GM23338 (cell line): Measurements from ENCODE around the gene FSIP2. TPM values are rescaled to one million over a fixed set of nuclear protein-coding genes. Genes with fewer than 3 reads are reported as not detected.

Source experiments
- ATAC-seq: fragments of 200-7000 bp; cut with Tn5 transposase; 3 replicates; pipeline ENCODE4 v1.9.1; 2020
- DNase-seq: peaks from one replicate; pipeline ENCODE4 v3.0.0-alpha.2; 2015; ENCODE audit warnings: low spot score
- H2AFZ ChIP-seq: fragments of 200-600 bp; sonication (generic); 2 replicates; pipeline ENCODE4 v1.8.0; 2016; ENCODE audit warnings: antibody characterized with exemption, mild to moderate bottlenecking, moderate library complexity
- H3F3A ChIP-seq: fragments of 200-600 bp; sonication (generic); replicated peaks from 2 replicates; pipeline ENCODE4 v1.8.0; 2017; ENCODE audit warnings: antibody characterized with exemption, mixed run types, low read depth
- H3K27ac ChIP-seq: fragments of 200-600 bp; sonication (generic); 2 replicates; pipeline ENCODE4 v1.6.1; 2016; ENCODE audit warnings: low read depth
- H3K27me3 ChIP-seq: fragments of 200-600 bp; sonication (generic); 2 replicates; pipeline ENCODE4 v1.8.0; 2016; ENCODE audit warnings: mild to moderate bottlenecking, mixed run types, moderate library complexity; ENCODE audit not compliant: insufficient read depth
- H3K36me3 ChIP-seq: fragments of 200-600 bp; sonication (generic); 2 replicates; pipeline ENCODE4 v1.8.0; 2016; ENCODE audit warnings: mild to moderate bottlenecking; ENCODE audit not compliant: insufficient read depth
- H3K4me1 ChIP-seq: fragments of 200-600 bp; sonication (generic); 2 replicates; pipeline ENCODE4 v1.8.0; 2016; ENCODE audit warnings: mild to moderate bottlenecking, moderate library complexity; ENCODE audit not compliant: insufficient read depth
- H3K4me2 ChIP-seq: fragments of 200-600 bp; sonication (generic); 2 replicates; pipeline ENCODE4 v1.7.1; 2017; ENCODE audit warnings: mixed run types
- H3K4me3 ChIP-seq: fragments of 200-600 bp; sonication (generic); 2 replicates; pipeline ENCODE4 v1.6.1; 2016; ENCODE audit warnings: mixed run types
- H3K79me2 ChIP-seq: fragments of 200-600 bp; sonication (generic); replicated peaks from 2 replicates; pipeline ENCODE4 v1.8.0; 2017; ENCODE audit warnings: mild to moderate bottlenecking; ENCODE audit not compliant: insufficient read depth
- H3K9me2 ChIP-seq: fragments of 200-600 bp; sonication (generic); 2 replicates; pipeline ENCODE4 v1.8.0; 2017; ENCODE audit not compliant: insufficient read depth
- H4K20me1 ChIP-seq: fragments of 200-600 bp; sonication (generic); replicated peaks from 2 replicates; pipeline ENCODE4 v1.8.0; 2017; ENCODE audit warnings: mild to moderate bottlenecking; ENCODE audit not compliant: insufficient read depth
- H3K27ac Mint-ChIP-seq: 2 replicates; pipeline ENCODE4 v1.8.0; 2020; ENCODE audit warnings: inconsistent platforms, mild to moderate bottlenecking, moderate library complexity, mixed read lengths
- H3K27me3 Mint-ChIP-seq: 3 replicates; pipeline ENCODE4 v1.8.0; 2022; ENCODE audit warnings: low read depth, mild to moderate bottlenecking, moderate library complexity, mixed read lengths, inconsistent platforms; ENCODE audit not compliant: insufficient read depth, poor library complexity
- H3K36me3 Mint-ChIP-seq: 3 replicates; pipeline ENCODE4 v1.8.0; 2021; ENCODE audit warnings: low read depth, mild to moderate bottlenecking, inconsistent platforms, moderate library complexity, mixed read lengths
- H3K4me1 Mint-ChIP-seq: 3 replicates; pipeline ENCODE4 v1.8.0; 2020; ENCODE audit warnings: mild to moderate bottlenecking, inconsistent platforms, mixed read lengths
- H3K4me3 Mint-ChIP-seq: 3 replicates; pipeline ENCODE4 v1.8.0; 2021; ENCODE audit warnings: moderate library complexity, mild to moderate bottlenecking, inconsistent platforms, mixed read lengths
- H3K9me3 Mint-ChIP-seq: 3 replicates; pipeline ENCODE4 v1.8.0; 2020; ENCODE audit warnings: moderate library complexity, mild to moderate bottlenecking, inconsistent platforms, mixed read lengths
- CREB1 ChIP-seq: fragments of 250-450 bp; sonication (Bioruptor Pico); IDR thresholded peaks from 2 replicates; pipeline ENCODE4 v1.5.0; 2020; ENCODE audit warnings: low read depth, mild to moderate bottlenecking, moderate library complexity
- ETS1 ChIP-seq: IDR thresholded peaks from 2 replicates; pipeline ENCODE4 v1.6.1; 2016; ENCODE audit warnings: antibody characterized with exemption
- EZH2 ChIP-seq: fragments of 200-600 bp; sonication (generic); IDR thresholded peaks from one replicate; pipeline ENCODE4 v1.8.0; 2017; ENCODE audit warnings: antibody characterized with exemption, mild to moderate bottlenecking, low read depth; ENCODE audit not compliant: unreplicated experiment
- EZH2phosphoT487 ChIP-seq: fragments of 200-600 bp; sonication (generic); IDR thresholded peaks from one replicate; pipeline ENCODE4 v1.8.1; 2018; ENCODE audit warnings: antibody characterized with exemption; ENCODE audit not compliant: unreplicated experiment
- JUNB ChIP-seq: IDR thresholded peaks from one replicate; pipeline ENCODE4 v1.6.1; 2016; ENCODE audit warnings: antibody characterized with exemption; ENCODE audit not compliant: unreplicated experiment
- NANOG ChIP-seq: IDR thresholded peaks from 2 replicates; pipeline ENCODE4 v1.6.1; 2016; ENCODE audit warnings: antibody characterized with exemption, borderline replicate concordance
- REST ChIP-seq: IDR thresholded peaks from one replicate; pipeline ENCODE4 v1.6.1; 2018; ENCODE audit warnings: antibody characterized with exemption; ENCODE audit not compliant: unreplicated experiment
- STAT1 ChIP-seq: IDR thresholded peaks from one replicate; pipeline ENCODE4 v1.6.1; 2016; ENCODE audit warnings: antibody characterized with exemption; ENCODE audit not compliant: unreplicated experiment
- ZNF114 ChIP-seq: fragments of 250-450 bp; sonication (Bioruptor Pico); IDR thresholded peaks from 2 replicates; pipeline ENCODE4 v1.5.0; 2020; ENCODE audit warnings: mild to moderate bottlenecking, moderate library complexity
- ZNF331 ChIP-seq: fragments of 250-450 bp; sonication (Bioruptor Pico); IDR thresholded peaks from 2 replicates; pipeline ENCODE4 v1.5.0; 2020; ENCODE audit warnings: low read depth, mild to moderate bottlenecking, moderate library complexity
- polyA plus RNA-seq: library from polyadenylated mRNA; unstranded; fragments of >200 nt; fragmentation: Nextera tagmentation; extraction: Ambion mirVana; gene quantifications from 2 replicates; pipeline ENCODE4 v1.2.1, GENCODE V29; 2016
- total RNA-seq: library from RNA; depleted of rRNA; stranded (reverse); fragments of >200 nt; shearing (Covaris generic); gene quantifications from 2 replicates; pipeline ENCODE4 v1.2.3, GENCODE V29; 2014
- TF ChIP-seq, protein P1 (sequence below): fragments of 250-450 bp; sonication (Bioruptor Pico); IDR thresholded peaks from 2 replicates; pipeline ENCODE4 v1.5.0; 2020; ENCODE audit warnings: mild to moderate bottlenecking, moderate library complexity
- TF ChIP-seq, protein P2 (sequence below), 2 experiments: fragments of 200-600 bp in 1 of 2; sonication (generic) in 1 of 2; conservative IDR thresholded peaks; 2 replicates each; pipeline versions ENCODE4 v1.5.1 to v1.6.1; 2016 to 2017; ENCODE audit warnings: antibody characterized with exemption in 2 of 2, low read depth in 2 of 2, mild to moderate bottlenecking in 2 of 2, moderate library complexity in 1 of 2

FSIP2 gene
- total and polyA plus RNA-seq, 2 experiments from 2014 or later: 3.2 to 3.8 TPM

GRCh38 chr2:185811580-185811979 is 73.0 kb downstream of the FSIP2 start (continued):
- TF ChIP-seq, protein P1, sequence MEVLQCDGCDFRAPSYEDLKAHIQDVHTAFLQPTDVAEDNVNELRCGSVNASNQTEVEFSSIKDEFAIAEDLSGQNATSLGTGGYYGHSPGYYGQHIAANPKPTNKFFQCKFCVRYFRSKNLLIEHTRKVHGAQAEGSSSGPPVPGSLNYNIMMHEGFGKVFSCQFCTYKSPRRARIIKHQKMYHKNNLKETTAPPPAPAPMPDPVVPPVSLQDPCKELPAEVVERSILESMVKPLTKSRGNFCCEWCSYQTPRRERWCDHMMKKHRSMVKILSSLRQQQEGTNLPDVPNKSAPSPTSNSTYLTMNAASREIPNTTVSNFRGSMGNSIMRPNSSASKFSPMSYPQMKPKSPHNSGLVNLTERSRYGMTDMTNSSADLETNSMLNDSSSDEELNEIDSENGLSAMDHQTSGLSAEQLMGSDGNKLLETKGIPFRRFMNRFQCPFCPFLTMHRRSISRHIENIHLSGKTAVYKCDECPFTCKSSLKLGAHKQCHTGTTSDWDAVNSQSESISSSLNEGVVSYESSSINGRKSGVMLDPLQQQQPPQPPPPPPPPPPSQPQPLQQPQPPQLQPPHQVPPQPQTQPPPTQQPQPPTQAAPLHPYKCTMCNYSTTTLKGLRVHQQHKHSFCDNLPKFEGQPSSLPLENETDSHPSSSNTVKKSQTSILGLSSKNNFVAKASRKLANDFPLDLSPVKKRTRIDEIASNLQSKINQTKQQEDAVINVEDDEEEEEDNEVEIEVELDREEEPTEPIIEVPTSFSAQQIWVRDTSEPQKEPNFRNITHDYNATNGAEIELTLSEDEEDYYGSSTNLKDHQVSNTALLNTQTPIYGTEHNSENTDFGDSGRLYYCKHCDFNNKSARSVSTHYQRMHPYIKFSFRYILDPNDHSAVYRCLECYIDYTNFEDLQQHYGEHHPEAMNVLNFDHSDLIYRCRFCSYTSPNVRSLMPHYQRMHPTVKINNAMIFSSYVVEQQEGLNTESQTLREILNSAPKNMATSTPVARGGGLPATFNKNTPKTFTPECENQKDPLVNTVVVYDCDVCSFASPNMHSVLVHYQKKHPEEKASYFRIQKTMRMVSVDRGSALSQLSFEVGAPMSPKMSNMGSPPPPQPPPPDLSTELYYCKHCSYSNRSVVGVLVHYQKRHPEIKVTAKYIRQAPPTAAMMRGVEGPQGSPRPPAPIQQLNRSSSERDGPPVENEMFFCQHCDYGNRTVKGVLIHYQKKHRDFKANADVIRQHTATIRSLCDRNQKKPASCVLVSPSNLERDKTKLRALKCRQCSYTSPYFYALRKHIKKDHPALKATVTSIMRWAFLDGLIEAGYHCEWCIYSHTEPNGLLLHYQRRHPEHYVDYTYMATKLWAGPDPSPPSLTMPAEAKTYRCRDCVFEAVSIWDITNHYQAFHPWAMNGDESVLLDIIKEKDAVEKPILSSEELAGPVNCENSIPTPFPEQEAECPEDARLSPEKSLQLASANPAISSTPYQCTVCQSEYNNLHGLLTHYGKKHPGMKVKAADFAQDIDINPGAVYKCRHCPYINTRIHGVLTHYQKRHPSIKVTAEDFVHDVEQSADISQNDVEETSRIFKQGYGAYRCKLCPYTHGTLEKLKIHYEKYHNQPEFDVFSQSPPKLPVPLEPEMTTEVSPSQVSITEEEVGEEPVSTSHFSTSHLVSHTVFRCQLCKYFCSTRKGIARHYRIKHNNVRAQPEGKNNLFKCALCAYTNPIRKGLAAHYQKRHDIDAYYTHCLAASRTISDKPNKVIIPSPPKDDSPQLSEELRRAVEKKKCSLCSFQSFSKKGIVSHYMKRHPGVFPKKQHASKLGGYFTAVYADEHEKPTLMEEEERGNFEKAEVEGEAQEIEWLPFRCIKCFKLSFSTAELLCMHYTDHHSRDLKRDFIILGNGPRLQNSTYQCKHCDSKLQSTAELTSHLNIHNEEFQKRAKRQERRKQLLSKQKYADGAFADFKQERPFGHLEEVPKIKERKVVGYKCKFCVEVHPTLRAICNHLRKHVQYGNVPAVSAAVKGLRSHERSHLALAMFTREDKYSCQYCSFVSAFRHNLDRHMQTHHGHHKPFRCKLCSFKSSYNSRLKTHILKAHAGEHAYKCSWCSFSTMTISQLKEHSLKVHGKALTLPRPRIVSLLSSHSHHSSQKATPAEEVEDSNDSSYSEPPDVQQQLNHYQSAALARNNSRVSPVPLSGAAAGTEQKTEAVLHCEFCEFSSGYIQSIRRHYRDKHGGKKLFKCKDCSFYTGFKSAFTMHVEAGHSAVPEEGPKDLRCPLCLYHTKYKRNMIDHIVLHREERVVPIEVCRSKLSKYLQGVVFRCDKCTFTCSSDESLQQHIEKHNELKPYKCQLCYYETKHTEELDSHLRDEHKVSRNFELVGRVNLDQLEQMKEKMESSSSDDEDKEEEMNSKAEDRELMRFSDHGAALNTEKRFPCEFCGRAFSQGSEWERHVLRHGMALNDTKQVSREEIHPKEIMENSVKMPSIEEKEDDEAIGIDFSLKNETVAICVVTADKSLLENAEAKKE (CRISPR knock-in tag): no peak

- DNase-seq: no peak
- H3F3A ChIP-seq: no peaks in the 10 kb centered on the region
- no peak overlapping the region for H3K4me3 ChIP-seq
- no peaks in the 10 kb centered on the region for H3K79me2 ChIP-seq
- Mint-ChIP-seq H3K9me3 (peaks cover 8% of the 10 kb centered on the region; the same call in 2 of the 3 replicates), H3K4me1 (no peaks in the 10 kb centered on the region), H3K36me3 (peaks cover 5% of the 10 kb centered on the region; the same call in 2 of the 3 replicates), H3K27ac (no peak overlapping the region), H3K27me3 (no peaks in the 10 kb centered on the region), H3K4me3 (no peak overlapping the region)
- peaks cover 6% of the 10 kb centered on the region for H3K9me2 ChIP-seq
- H3K27ac ChIP-seq: no peak overlapping the region
- no peaks in the 10 kb centered on the region for H3K4me1 ChIP-seq
- H2AFZ ChIP-seq: no peak overlapping the region
- ATAC-seq: no peak
- H4K20me1 ChIP-seq: no peaks in the 10 kb centered on the region
- no peaks in the 10 kb centered on the region for H3K36me3 ChIP-seq
- no peaks in the 10 kb centered on the region for H3K27me3 ChIP-seq
- no peak overlapping the region for H3K4me2 ChIP-seq
- TF ChIP-seq ZNF114 (CRISPR knock-in tag) (no peak), EZH2phosphoT487 (no peak), EZH2 (no peak), NANOG (no peak), ETS1 (no peak), ZNF331 (CRISPR knock-in tag) (no peak), CREB1 (CRISPR knock-in tag) (no peak), REST (no peak), STAT1 (no peak), JUNB (no peak)
- TF ChIP-seq, protein P2, sequence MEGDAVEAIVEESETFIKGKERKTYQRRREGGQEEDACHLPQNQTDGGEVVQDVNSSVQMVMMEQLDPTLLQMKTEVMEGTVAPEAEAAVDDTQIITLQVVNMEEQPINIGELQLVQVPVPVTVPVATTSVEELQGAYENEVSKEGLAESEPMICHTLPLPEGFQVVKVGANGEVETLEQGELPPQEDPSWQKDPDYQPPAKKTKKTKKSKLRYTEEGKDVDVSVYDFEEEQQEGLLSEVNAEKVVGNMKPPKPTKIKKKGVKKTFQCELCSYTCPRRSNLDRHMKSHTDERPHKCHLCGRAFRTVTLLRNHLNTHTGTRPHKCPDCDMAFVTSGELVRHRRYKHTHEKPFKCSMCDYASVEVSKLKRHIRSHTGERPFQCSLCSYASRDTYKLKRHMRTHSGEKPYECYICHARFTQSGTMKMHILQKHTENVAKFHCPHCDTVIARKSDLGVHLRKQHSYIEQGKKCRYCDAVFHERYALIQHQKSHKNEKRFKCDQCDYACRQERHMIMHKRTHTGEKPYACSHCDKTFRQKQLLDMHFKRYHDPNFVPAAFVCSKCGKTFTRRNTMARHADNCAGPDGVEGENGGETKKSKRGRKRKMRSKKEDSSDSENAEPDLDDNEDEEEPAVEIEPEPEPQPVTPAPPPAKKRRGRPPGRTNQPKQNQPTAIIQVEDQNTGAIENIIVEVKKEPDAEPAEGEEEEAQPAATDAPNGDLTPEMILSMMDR (conservative IDR thresholded peaks at IDR 0.05; ENCODE audit: low read depth in 2 of 2): no peak
Measured at GRCh38 chr2:185813707-185814106, 75.1 kb downstream of the FSIP2 start.
